OCI-LY1 (cell line): ENCODE measurements around the gene CNDP1.

Source experiments
- H2AFZ ChIP-seq: fragments of 200-600 bp; sonication (generic), shearing (Covaris generic); 2 replicates; pipeline ENCODE4 v1.6.0; 2014; ENCODE audit warnings: antibody characterized with exemption, mild to moderate bottlenecking, low read length
- H3F3A ChIP-seq: fragments of 200-600 bp; sonication (generic), shearing (Covaris generic); 2 replicates; pipeline ENCODE4 v1.6.0; 2014; ENCODE audit warnings: mild to moderate bottlenecking, antibody characterized with exemption, low read length, moderate library complexity; ENCODE audit not compliant: insufficient read depth
- H3K27ac ChIP-seq: fragments of 200-600 bp; sonication (generic); 2 replicates; pipeline ENCODE4 v1.5.1; 2014; ENCODE audit warnings: low read length, mixed run types, mild to moderate bottlenecking, low read depth; ENCODE audit not compliant: poor library complexity, severe bottlenecking
- H3K27me3 ChIP-seq: fragments of 200-600 bp; sonication (generic); 2 replicates; pipeline ENCODE4 v1.6.0; 2014; ENCODE audit warnings: antibody characterized with exemption, mild to moderate bottlenecking, low read length, moderate library complexity; ENCODE audit not compliant: insufficient read depth
- H3K36me3 ChIP-seq: fragments of 200-600 bp; sonication (generic); 2 replicates; pipeline ENCODE4 v1.6.1; 2014; ENCODE audit warnings: mild to moderate bottlenecking, antibody characterized with exemption, low read length, moderate library complexity, mixed read lengths; ENCODE audit not compliant: insufficient read depth
- H3K4me1 ChIP-seq: fragments of 200-600 bp; sonication (generic); 2 replicates; pipeline ENCODE4 v1.5.1; 2014; ENCODE audit warnings: mild to moderate bottlenecking, low read length, moderate library complexity; ENCODE audit not compliant: insufficient read depth, severe bottlenecking
- H3K4me2 ChIP-seq: fragments of 200-600 bp; sonication (generic), shearing (Covaris generic); 2 replicates; pipeline ENCODE4 v1.6.1; 2014; ENCODE audit warnings: low read length
- H3K4me3 ChIP-seq: fragments of 200-600 bp; sonication (generic); 2 replicates; pipeline ENCODE4 v1.5.1; 2014; ENCODE audit warnings: low read length, low read depth, mild to moderate bottlenecking, mixed read lengths; ENCODE audit not compliant: poor library complexity, severe bottlenecking
- H3K79me2 ChIP-seq: fragments of 200-600 bp; shearing (Covaris generic); 2 replicates; pipeline ENCODE4 v1.6.1; 2016; ENCODE audit warnings: mixed run types, low read length, mixed read lengths; ENCODE audit not compliant: insufficient read depth
- H3K9ac ChIP-seq: fragments of 200-600 bp; sonication (generic), shearing (Covaris generic); 2 replicates; pipeline ENCODE4 v1.6.1; 2014; ENCODE audit warnings: mild to moderate bottlenecking, low read length, mixed read lengths
- H3K9me2 ChIP-seq: fragments of 200-600 bp; sonication (generic), shearing (Covaris generic); 2 replicates; pipeline ENCODE4 v1.6.1; 2014; ENCODE audit warnings: low read depth, mild to moderate bottlenecking, low read length, mixed read lengths
- H3K9me3 ChIP-seq: fragments of 200-600 bp; shearing (Covaris generic); 2 replicates; pipeline ENCODE4 v1.6.1; 2014; ENCODE audit warnings: low read length, mixed read lengths
- H4K20me1 ChIP-seq: fragments of 200-600 bp; sonication (generic), shearing (Covaris generic); 2 replicates; pipeline ENCODE4 v1.6.0; 2016; ENCODE audit warnings: mild to moderate bottlenecking, low read length; ENCODE audit not compliant: insufficient read depth
- EZH2 ChIP-seq: fragments of 200-600 bp; sonication (generic), shearing (Covaris generic); IDR thresholded peaks from 2 replicates; pipeline ENCODE4 v1.8.0; 2017; ENCODE audit warnings: borderline replicate concordance, mixed run types, mild to moderate bottlenecking, antibody characterized with exemption, low read length, moderate library complexity, mixed read lengths
- TF ChIP-seq, protein P1 (sequence below): fragments of 200-600 bp; sonication (generic), shearing (Covaris generic); IDR thresholded peaks from 2 replicates; pipeline ENCODE4 v1.5.1; 2017; ENCODE audit warnings: mild to moderate bottlenecking, antibody characterized with exemption, low read length, moderate library complexity, mixed read lengths

CNDP1 gene

DNA sequence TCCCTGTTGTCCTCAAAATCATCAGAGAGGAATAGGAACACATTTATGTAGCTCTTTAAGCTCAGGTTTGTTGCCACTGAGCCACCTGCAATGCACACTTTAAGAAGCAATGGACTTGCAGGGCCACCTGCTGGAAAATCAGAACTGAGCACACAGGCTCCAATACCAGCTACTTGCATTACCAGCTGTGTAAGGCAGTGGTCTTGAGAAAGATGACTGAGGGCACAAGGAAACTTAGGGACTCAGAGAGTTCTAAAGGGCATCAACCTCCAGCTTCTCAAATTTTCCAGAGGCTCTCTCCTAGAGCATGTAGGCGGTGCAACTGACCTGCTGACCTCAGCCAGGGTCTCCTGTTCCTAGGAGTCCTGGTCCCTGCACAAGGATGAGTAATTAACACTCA lies 40.6 kb upstream of the CNDP1 start:
- Histone ChIP-seq H3K9ac (no peak overlapping the region), H3K4me2 (no peak overlapping the region), H2AFZ (no peak overlapping the region), H3K36me3 (no peaks in the 10 kb centered on the region), H3K4me1 (peaks cover 23% of the 10 kb centered on the region), H4K20me1 (no peaks in the 10 kb centered on the region), H3K27me3 (no peaks in the 10 kb centered on the region; the same call in 1 of the 2 replicates), H3K9me3 (no peaks in the 10 kb centered on the region), H3F3A (0 out of 2 replicates have a peak, but pooled peaks cover 10% of the 10 kb centered on the region), H3K9me2 (no peaks in the 10 kb centered on the region), H3K79me2 (no peaks in the 10 kb centered on the region), H3K27ac (no peak overlapping the region), H3K4me3 (no peak overlapping the region)
- TF ChIP-seq EZH2 = no peak
- TF ChIP-seq, protein P1, sequence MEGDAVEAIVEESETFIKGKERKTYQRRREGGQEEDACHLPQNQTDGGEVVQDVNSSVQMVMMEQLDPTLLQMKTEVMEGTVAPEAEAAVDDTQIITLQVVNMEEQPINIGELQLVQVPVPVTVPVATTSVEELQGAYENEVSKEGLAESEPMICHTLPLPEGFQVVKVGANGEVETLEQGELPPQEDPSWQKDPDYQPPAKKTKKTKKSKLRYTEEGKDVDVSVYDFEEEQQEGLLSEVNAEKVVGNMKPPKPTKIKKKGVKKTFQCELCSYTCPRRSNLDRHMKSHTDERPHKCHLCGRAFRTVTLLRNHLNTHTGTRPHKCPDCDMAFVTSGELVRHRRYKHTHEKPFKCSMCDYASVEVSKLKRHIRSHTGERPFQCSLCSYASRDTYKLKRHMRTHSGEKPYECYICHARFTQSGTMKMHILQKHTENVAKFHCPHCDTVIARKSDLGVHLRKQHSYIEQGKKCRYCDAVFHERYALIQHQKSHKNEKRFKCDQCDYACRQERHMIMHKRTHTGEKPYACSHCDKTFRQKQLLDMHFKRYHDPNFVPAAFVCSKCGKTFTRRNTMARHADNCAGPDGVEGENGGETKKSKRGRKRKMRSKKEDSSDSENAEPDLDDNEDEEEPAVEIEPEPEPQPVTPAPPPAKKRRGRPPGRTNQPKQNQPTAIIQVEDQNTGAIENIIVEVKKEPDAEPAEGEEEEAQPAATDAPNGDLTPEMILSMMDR = peak; percentile 74

DNA sequence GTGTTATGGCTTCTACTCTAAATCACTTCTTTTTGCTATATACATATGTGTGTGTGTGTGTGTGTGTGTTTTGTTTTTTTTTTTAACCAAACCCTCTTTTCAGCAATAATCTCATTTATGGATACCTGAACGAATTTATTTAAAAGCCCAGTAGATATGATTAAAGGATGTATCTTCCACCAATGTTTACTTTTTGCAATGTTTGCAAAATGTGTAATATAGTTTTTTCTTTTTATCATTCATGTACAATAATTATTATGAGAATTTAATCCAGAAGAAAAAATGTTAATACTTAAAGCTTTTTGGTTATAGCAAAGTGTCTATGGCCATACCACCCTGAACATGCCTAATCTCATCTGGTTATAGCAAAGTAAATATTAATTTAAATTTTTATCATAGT lies 39.8 kb upstream of the CNDP1 start:
- TF ChIP-seq, protein P1 = no peak
- no peak for TF ChIP-seq EZH2
- no peak overlapping the region for H2AFZ ChIP-seq
- no peaks in the 10 kb centered on the region for H3K79me2 ChIP-seq
- H3K27ac ChIP-seq = no peak overlapping the region
- H3K4me1 ChIP-seq = peaks cover 31% of the 10 kb centered on the region
- no peaks in the 10 kb centered on the region for H3K9me3 ChIP-seq
- H4K20me1 ChIP-seq = no peaks in the 10 kb centered on the region
- H3K9ac ChIP-seq = no peak overlapping the region
- H3K9me2 ChIP-seq = no peaks in the 10 kb centered on the region
- H3K36me3 ChIP-seq = no peaks in the 10 kb centered on the region
- no peaks in the 10 kb centered on the region; the same call in 1 of the 2 replicates for H3K27me3 ChIP-seq
- no peak overlapping the region for H3K4me3 ChIP-seq
- 0 out of 2 replicates have a peak, but pooled peaks cover 10% of the 10 kb centered on the region for H3F3A ChIP-seq
- no peak overlapping the region for H3K4me2 ChIP-seq

DNA sequence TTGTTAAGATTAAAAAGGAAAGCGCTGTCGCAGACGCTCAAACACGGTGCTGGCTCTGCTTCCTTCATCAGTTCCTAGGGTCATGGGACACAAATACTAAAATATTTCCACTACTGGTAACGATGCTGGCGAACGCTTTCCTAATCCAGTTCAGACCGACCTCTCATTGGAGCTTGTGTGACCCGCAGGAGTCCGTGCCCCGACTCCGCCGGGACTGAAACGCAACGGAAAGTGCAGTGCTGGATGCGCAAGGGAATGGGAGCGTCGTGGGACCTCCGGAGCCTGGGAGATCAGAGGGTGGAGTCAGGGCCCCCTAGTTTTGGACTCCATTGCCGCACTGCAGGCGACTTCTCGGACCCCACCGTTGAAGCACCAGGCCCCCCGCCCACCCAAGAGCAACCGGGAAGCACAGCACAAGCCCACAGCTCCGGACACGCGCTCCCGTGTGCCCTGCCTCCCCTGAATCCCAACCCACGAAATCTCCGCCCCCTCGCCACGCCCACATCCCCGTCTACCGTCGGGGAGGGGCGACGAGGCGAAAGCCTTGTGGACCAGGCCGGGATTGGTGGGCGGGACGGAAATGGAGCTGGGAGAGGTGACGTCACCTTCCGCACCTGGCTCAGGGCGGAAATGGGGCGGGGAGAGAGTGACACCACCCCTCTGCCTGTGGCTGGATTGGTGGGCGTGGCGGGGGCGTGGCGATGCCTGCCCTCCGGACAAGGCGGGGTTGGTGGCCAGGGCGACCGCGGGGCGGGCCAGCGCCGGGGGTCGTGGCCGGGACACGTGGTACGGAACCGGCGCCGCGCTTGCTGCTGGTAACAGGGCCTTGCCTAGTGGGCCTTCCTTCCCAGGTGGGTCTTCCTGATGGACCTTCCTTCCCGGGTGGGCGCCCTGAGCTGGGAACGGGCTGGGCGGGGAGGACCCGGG lies 38.5 kb upstream of the CNDP1 start, which contains the start of gene CNDP2:
Gene CNDP2 (plus strand): TSS at position 783 of the 927 bp plus-strand sequence. CDS start 3,611 bp downstream, outside the sequence.
- TF ChIP-seq, protein P1 = no peak
- TF ChIP-seq EZH2 = no peak
- peak within 1 kb of the TSS; percentile 87 for H3K4me2 ChIP-seq
- H3K4me1 ChIP-seq = peaks cover 39% of the 10 kb centered on the region

More for the DNA sequence above, 38.5 kb upstream of the CNDP1 start, which contains the start of gene CNDP2:
- Histone ChIP-seq H3K9me3 (no peaks in the 10 kb centered on the region), H3K27me3 (no peaks in the 10 kb centered on the region; the same call in 1 of the 2 replicates), H3K79me2 (peaks cover 6% of the 10 kb centered on the region; the same call in 1 of the 2 replicates), H3F3A (0 out of 2 replicates have a peak, but pooled peaks cover 10% of the 10 kb centered on the region), H3K9ac (peak within 1 kb of the TSS; percentile 79), H2AFZ (peak within 1 kb of the TSS; percentile 2; the same call in 1 of the 2 replicates), H3K36me3 (no peaks in the 10 kb centered on the region), H3K9me2 (no peaks in the 10 kb centered on the region), H3K4me3 (peak within 1 kb of the TSS; percentile 87), H3K27ac (peak within 1 kb of the TSS; percentile 95), H4K20me1 (no peaks in the 10 kb centered on the region)
